NT2/D1 (cell line): ENCODE measurements around the gene FBXL16.

ENCODE experiments used
- SUZ12 ChIP-seq: IDR thresholded peaks from 2 replicates; pipeline ENCODE4 v1.6.1; 2011; ENCODE audit not compliant: insufficient read length, insufficient read depth; ENCODE audit errors: extremely low read depth
- YY1 ChIP-seq: IDR thresholded peaks from 2 replicates; pipeline ENCODE4 v1.6.1; 2011; ENCODE audit not compliant: insufficient read length, insufficient read depth

DNA sequence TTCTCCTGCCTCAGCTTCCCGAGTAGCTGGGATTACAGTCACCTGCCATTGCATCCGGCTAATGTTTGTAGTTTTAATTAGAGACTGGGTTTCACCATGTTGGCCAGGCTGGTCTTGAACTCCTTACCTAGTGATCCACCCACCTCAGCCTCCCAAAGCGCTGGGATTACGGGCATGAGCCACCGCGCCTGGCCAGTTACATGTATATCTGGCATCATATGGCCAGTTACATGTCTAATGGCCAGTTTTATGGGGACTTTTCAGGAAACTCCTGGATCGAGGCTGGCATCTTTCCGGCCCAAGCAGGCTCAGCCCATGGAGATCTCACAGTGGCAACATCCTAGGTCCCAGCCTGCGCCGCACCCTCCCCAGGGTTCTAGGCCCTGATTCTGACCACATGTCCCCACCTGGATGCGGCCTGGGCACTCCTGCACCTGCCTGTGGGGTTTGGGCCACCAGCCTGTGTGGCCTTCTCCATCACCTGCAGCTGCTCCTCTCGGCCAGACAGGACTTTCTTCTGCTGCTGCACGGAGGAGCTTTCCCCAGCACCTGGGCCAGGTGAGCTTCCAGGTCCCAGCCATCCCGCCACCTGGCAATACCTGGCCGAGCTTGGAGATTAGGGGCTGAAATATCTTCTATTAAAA, 36.5 kb upstream of the FBXL16 start:
- no peak for TF ChIP-seq YY1
- no peak for TF ChIP-seq SUZ12
